ENCODE data around the gene SRF. TPM values are rescaled to one million over a fixed set of nuclear protein-coding genes. Genes with fewer than 3 reads are reported as not detected.

The SRF gene
- total and polyA plus RNA-seq, 2 of the 4 experiments (the other 2 are of a cell fraction) = 20.6 to 56.3 TPM

- Histone ChIP-seq H2AFZ (replicated peaks; ENCODE audit: low read length, poor library complexity) (no peak overlapping the region), H3K9me3 (ENCODE audit: control insufficient read depth, insufficient read depth, low read length) (no peaks in the 10 kb centered on the region), H3K18ac (ENCODE audit: low read depth, low read length) (no peak overlapping the region), H3K4me3 (ENCODE audit: insufficient read depth, low read depth, low read length) (no peak overlapping the region), H3K36me3 (ENCODE audit: control insufficient read depth, insufficient read depth, low read length) (peaks cover 39% of the 10 kb centered on the region), H3K56ac (ENCODE audit: extremely low read depth, insufficient read depth, low read length) (no peak overlapping the region), H3K9ac (ENCODE audit: low read depth, low read length) (no peak overlapping the region), H3K4me1 (ENCODE audit: control insufficient read depth, insufficient read depth, low read length) (peaks cover 2% of the 10 kb centered on the region; the same call in 1 of the 2 replicates), H3K79me1 (ENCODE audit: low read depth in 1 of 2, low read length in 2 of 2) (peaks cover 0 to 2% of the 10 kb centered on the region in 2 experiments; a peak in 1 of 4 replicates), H2BK5ac (ENCODE audit: low read depth, low read length, poor library complexity, severe bottlenecking) (no peak overlapping the region), H4K5ac (ENCODE audit: low read depth, low read length) (no peak overlapping the region), H3K4ac (ENCODE audit: low read depth, low read length) (no peak overlapping the region), H4K91ac (ENCODE audit: insufficient read depth, low read depth, low read length) (no peak overlapping the region), H4K8ac (ENCODE audit: low read depth in 2 of 2, low read length in 2 of 2) (no peak overlapping the region), H2AK5ac (ENCODE audit: low read depth, low read length) (no peak overlapping the region), H3K14ac (replicated peaks; ENCODE audit: low read depth, low read length) (no peak overlapping the region), H3K23ac (ENCODE audit: low read depth, low read length) (no peak overlapping the region), H2AK9ac (replicated peaks; ENCODE audit: low read depth, low read length, poor library complexity) (no peak overlapping the region), H3K9me1 (ENCODE audit: insufficient read depth, low read length) (no peaks in the 10 kb centered on the region), H2BK20ac (ENCODE audit: low read depth, low read length) (no peak overlapping the region), H4K20me1 (ENCODE audit: insufficient read depth, low read length) (no peaks in the 10 kb centered on the region), H3K4me2 (ENCODE audit: low read depth, low read length) (no peak overlapping the region), H3K27me3 (ENCODE audit: control insufficient read depth, insufficient read depth, low read length) (no peaks in the 10 kb centered on the region), H3K27ac (ENCODE audit: insufficient read depth, low read length) (no peak overlapping the region), H2BK15ac (ENCODE audit: low read depth, low read length) (no peak overlapping the region), H2BK120ac (ENCODE audit: low read depth, low read length) (no peak overlapping the region)
- ChIA-PET POLR2A (ENCODE audit: unreplicated experiment) (no interaction called here), CTCF (no interaction called here)
- dilution Hi-C loops (cut with HindIII; ENCODE audit: low sequenced_read_pairs, unreplicated experiment) = no loop called here
- no TSS peak for BruUV-seq (replicated peaks)
- 90% methylated on average over 8 of the region's 14 CpGs; no CpG with 5 or more reads in 1 of the 2 experiments for WGBS, 2 experiments (ENCODE audit: extremely low coverage in 2 of 2, insufficient read length in 1 of 2)
- TF ChIP-seq MAZ (IDR thresholded peaks at IDR 0.05; ENCODE audit: borderline replicate concordance, low read depth, low read length) (no peak), RAD21 (IDR thresholded peaks at IDR 0.05; ENCODE audit: low read length) (no peak), USF2 (IDR thresholded peaks at IDR 0.05; ENCODE audit: low read depth, low read length) (no peak), FOS (IDR thresholded peaks at IDR 0.05; ENCODE audit: low read depth, low read length) (no peak), CTCF (conservative IDR thresholded peaks at IDR 0.05; ENCODE audit: low read depth, low read length) (no peak), CHD1 (IDR thresholded peaks at IDR 0.05; ENCODE audit: low read depth, low read length) (no peak), SMC3 (IDR thresholded peaks at IDR 0.05; ENCODE audit: low read depth, low read length) (no peak), MXI1 (IDR thresholded peaks at IDR 0.05; ENCODE audit: borderline replicate concordance, low read depth, low read length) (no peak), RFX5 (IDR thresholded peaks at IDR 0.05; ENCODE audit: low read depth, low read length) (no peak), RCOR1 (IDR thresholded peaks at IDR 0.05; ENCODE audit: insufficient replicate concordance, low read length) (no peak), POLR2A (IDR thresholded peaks at IDR 0.05; ENCODE audit: low read depth, low read length) (no peak), BHLHE40 (IDR thresholded peaks at IDR 0.05; ENCODE audit: low read depth, low read length) (no peak), NFE2L2 (IDR thresholded peaks at IDR 0.05; ENCODE audit: low read depth, low read length) (no peak), MAFK (IDR thresholded peaks at IDR 0.05; ENCODE audit: low read depth, low read length) (no peak), ELK1 (IDR thresholded peaks at IDR 0.05; ENCODE audit: borderline replicate concordance, low read depth, low read length) (no peak), CEBPB (IDR thresholded peaks at IDR 0.05; ENCODE audit: low read depth, low read length) (no peak)
- in situ Hi-C loops (cut with MboI; ENCODE audit: low sequenced_read_pairs) = no loop called here
- ATAC-seq (ENCODE audit: low read depth) (no peak), DNase-seq (no peak)
- intact Hi-C loops (cut with micrococcal nuclease) = no loop called here
Measured at GRCh38 chr6:43223175-43223574, 52.1 kb downstream of the SRF start.

Data from IMR-90 (cell line).